HepG2 (cell line): Measurements from ENCODE around the gene KBTBD13. TPM values are rescaled to one million over a fixed set of nuclear protein-coding genes. Genes with fewer than 3 reads are reported as not detected.

Experiments
- CEBPB ChIP-seq: IDR thresholded peaks from 2 replicates; pipeline ENCODE4 v1.6.1; 2011; ENCODE audit warnings: low read depth, low read length, improper control_type of control experiment, borderline replicate concordance
- FOSL2 ChIP-seq: sonication (generic); formaldehyde crosslinking; IDR thresholded peaks from 2 replicates; pipeline ENCODE4 v1.4.0; 2020; ENCODE audit warnings: missing genetic modification reagents
- FOXK1 ChIP-seq: sonication (generic); formaldehyde crosslinking; IDR thresholded peaks from 2 replicates; pipeline ENCODE4 v1.4.0; 2020; ENCODE audit warnings: low read depth, missing genetic modification reagents, borderline replicate concordance
- HNF4A ChIP-seq: sonication (generic); formaldehyde crosslinking; IDR thresholded peaks from 2 replicates; pipeline ENCODE4 v1.4.0; 2020; ENCODE audit warnings: missing genetic modification reagents
- HOXA5 ChIP-seq: sonication (generic); formaldehyde crosslinking; IDR thresholded peaks from 2 replicates; pipeline ENCODE4 v1.4.0; 2020; ENCODE audit warnings: missing genetic modification reagents
- KLF6 ChIP-seq: IDR thresholded peaks from 2 replicates; pipeline ENCODE4 v1.8.0; 2016; ENCODE audit warnings: missing biosample characterization, missing genetic modification reagents
- MNT ChIP-seq: fragments of 450-650 bp; IDR thresholded peaks from 2 replicates; pipeline ENCODE4 v1.6.1; 2016
- MYPOP ChIP-seq: sonication (generic); formaldehyde crosslinking; IDR thresholded peaks from 2 replicates; pipeline ENCODE4 v1.8.1; 2023; ENCODE audit warnings: mild to moderate bottlenecking, moderate library complexity, missing genetic modification reagents
- PATZ1 ChIP-seq: sonication (generic); formaldehyde crosslinking; IDR thresholded peaks from 2 replicates; pipeline ENCODE4 v1.4.0; 2020; ENCODE audit warnings: missing genetic modification reagents
- POLR2G ChIP-seq: fragments of 200-400 bp; formaldehyde crosslinking; IDR thresholded peaks from 2 replicates; pipeline ENCODE4 v1.6.1; 2018; ENCODE audit warnings: mild to moderate bottlenecking, low read depth, low read length, moderate library complexity
- REPIN1 ChIP-seq: sonication (generic); formaldehyde crosslinking; IDR thresholded peaks from 2 replicates; pipeline ENCODE4 v1.8.0; 2022; ENCODE audit warnings: missing genetic modification reagents, low read depth, mild to moderate bottlenecking, borderline replicate concordance
- SOX5 ChIP-seq: IDR thresholded peaks from 2 replicates; pipeline ENCODE4 v1.6.1; 2016; ENCODE audit warnings: borderline replicate concordance
- ZMAT3 ChIP-seq: sonication (generic); formaldehyde crosslinking; conservative IDR thresholded peaks from 2 replicates; pipeline ENCODE4 v1.7.0; 2021; ENCODE audit warnings: missing genetic modification reagents
- polyA plus RNA-seq, 8 experiments: library from polyadenylated mRNA; depleted of rRNA in 3 of 8; stranded (reverse) in 7 of 8; unstranded in 1 of 8; fragments of >200 nt; fragmentation: Illumina TruSeq in 4 of 8; extraction: Trizol in 4 of 8; gene quantifications; 2 replicates each; pipeline versions ENCODE4 v1.2.1 to v1.2.3, GENCODE V29; 2011 to 2016; ENCODE audit warnings: low read depth in 4 of 8, missing spikeins in 1 of 8, mixed read lengths in 1 of 8; ENCODE audit not compliant: insufficient read depth in 1 of 8
- total RNA-seq, 5 experiments: library from RNA; depleted of rRNA; stranded (reverse); fragments of >200 nt; fragmentation: Illumina TruSeq; extraction: Trizol; gene quantifications; 2 replicates each; pipeline ENCODE4 v1.2.3, GENCODE V29; 2016; ENCODE audit warnings: low read depth in 1 of 5

KBTBD13 gene
- total and polyA plus RNA-seq, 2 of the 13 experiments (the other 11 are each of a cell fraction or from before 2014, with no cell fraction given) = not detected

GRCh38 chr15:65044218-65044617, 32.3 kb upstream of the KBTBD13 start (continued):
- 0 out of 2 replicates have a peak, but pooled peaks have one; percentile 3 for TF ChIP-seq MYPOP (CRISPR knock-in tag)
- TF ChIP-seq SOX5 (CRISPR knock-in tag) = peak; percentile 51; the same call in 1 of the 2 replicates
- TF ChIP-seq MNT = peak; percentile 3; the same call in 1 of the 2 replicates
- TF ChIP-seq POLR2G = peak; percentile 19; the same call in 1 of the 2 replicates
- 0 out of 2 replicates have a peak, but pooled peaks have one; percentile 4 for TF ChIP-seq KLF6 (CRISPR knock-in tag)
- TF ChIP-seq PATZ1 (CRISPR knock-in tag) = peak; percentile 18; the same call in 1 of the 2 replicates
- TF ChIP-seq FOXK1 (CRISPR knock-in tag) = 0 out of 2 replicates have a peak, but pooled peaks have one; percentile 14
- TF ChIP-seq HOXA5 (CRISPR knock-in tag) = 0 out of 2 replicates have a peak, but pooled peaks have one; percentile 10
- TF ChIP-seq HNF4A (CRISPR knock-in tag) = 0 out of 2 replicates have a peak, but pooled peaks have one; percentile 27
- peak; percentile 16; the same call in 1 of the 2 replicates for TF ChIP-seq CEBPB
- peak; percentile 47; the same call in 1 of the 2 replicates for TF ChIP-seq ZMAT3 (CRISPR knock-in tag)
- TF ChIP-seq REPIN1 (CRISPR knock-in tag) = 0 out of 2 replicates have a peak, but pooled peaks have one; percentile 20
- TF ChIP-seq FOSL2 (CRISPR knock-in tag) = peak; percentile 44
